H1 (cell line): Measurements from ENCODE around the gene KDF1. TPM values are rescaled to one million over a fixed set of nuclear protein-coding genes. Genes with fewer than 3 reads are reported as not detected.

Experiments
- CTCF ChIA-PET: fragments of 300-600 bp; sonication (Branson Sonifier 250); formaldehyde crosslinking; loops from one replicate; lab custom pipeline; 2021; ENCODE audit not compliant: partially characterized antibody; lab: Charles Lee
- POLR2A ChIA-PET: fragments of 300-600 bp; sonication (Branson Sonifier 250); formaldehyde crosslinking; loops from one replicate; lab custom pipeline; 2021; ENCODE audit warnings: inconsistent platforms; ENCODE audit not compliant: partially characterized antibody; lab: Charles Lee
- DNase-seq, 2 experiments: peaks; one replicate each; pipeline versions ENCODE4 v3.0.0 to v3.0.0-alpha.2; 2010 to 2022; ENCODE audit warnings: low spot score in 2 of 2, low read depth in 1 of 2, mixed read lengths in 1 of 2
- FAIRE-seq: peaks from 2 replicates; lab custom pipeline; 2011; peaks lifted over from hg19 to GRCh38; lab: Jason Lieb, UNC
- H2AFZ ChIP-seq: 2 replicates; pipeline ENCODE4 v1.8.1; 2012; ENCODE audit warnings: low read length, inconsistent platforms
- H2AK5ac ChIP-seq: 2 replicates; pipeline ENCODE4 v1.6.1; 2013; ENCODE audit warnings: low read depth, low read length
- H2BK120ac ChIP-seq: replicated peaks from 2 replicates; pipeline ENCODE3; 2013; ENCODE audit warnings: low read depth, low read length, inconsistent platforms
- H2BK12ac ChIP-seq: 2 replicates; pipeline ENCODE4 v1.6.1; 2013; ENCODE audit warnings: low read depth, low read length
- H2BK15ac ChIP-seq: 2 replicates; pipeline ENCODE4 v1.6.1; 2013; ENCODE audit warnings: low read length
- H2BK20ac ChIP-seq: 2 replicates; pipeline ENCODE4 v1.6.1; 2013; ENCODE audit warnings: low read length
- H2BK5ac ChIP-seq: 2 replicates; pipeline ENCODE4 v1.6.1; 2013; ENCODE audit warnings: low read depth, low read length
- H3K14ac ChIP-seq: 2 replicates; pipeline ENCODE4 v1.6.1; 2013; ENCODE audit warnings: inconsistent platforms; ENCODE audit not compliant: insufficient read length
- H3K18ac ChIP-seq: 2 replicates; pipeline ENCODE4 v1.6.1; 2013; ENCODE audit warnings: low read length; ENCODE audit errors: extremely low read depth
- H3K23ac ChIP-seq: 2 replicates; pipeline ENCODE4 v1.6.1; 2013; ENCODE audit warnings: inconsistent platforms; ENCODE audit not compliant: insufficient read length
- H3K23me2 ChIP-seq: 2 replicates; pipeline ENCODE4 v1.6.1; 2013; ENCODE audit warnings: low read depth, low read length
- H3K27ac ChIP-seq: 2 replicates; pipeline ENCODE4 v1.6.1; 2011; ENCODE audit warnings: low read depth, low read length, inconsistent platforms
- H3K27me3 ChIP-seq, 4 experiments: replicated peaks in 1 of 4; 1 replicate in 1 of 4; 2 replicates in 3 of 4; pipeline versions ENCODE4 v1.6.1 to v1.8.1; 2011 to 2013; ENCODE audit warnings: low read length in 3 of 4, mild to moderate bottlenecking in 3 of 4, inconsistent platforms in 2 of 4, mixed read lengths in 2 of 4, moderate library complexity in 1 of 4; ENCODE audit not compliant: control insufficient read depth in 3 of 4, insufficient read depth in 3 of 4; ENCODE audit errors: extremely low read depth in 1 of 4
- H3K36me3 ChIP-seq, 4 experiments: 2 replicates each; pipeline versions ENCODE4 v1.6.1 to v1.8.1; 2011 to 2013; ENCODE audit warnings: mild to moderate bottlenecking in 4 of 4, low read length in 3 of 4, moderate library complexity in 2 of 4, control low read depth in 1 of 4, inconsistent platforms in 1 of 4; ENCODE audit not compliant: insufficient read depth in 4 of 4, control insufficient read depth in 2 of 4
- H3K4ac ChIP-seq: replicated peaks from 2 replicates; pipeline ENCODE3; 2013; ENCODE audit warnings: low read length, low read depth, mixed read lengths, inconsistent platforms; ENCODE audit not compliant: insufficient read length
- H3K4me1 ChIP-seq, 4 experiments: replicated peaks in 1 of 4; 1 replicate in 1 of 4; 2 replicates in 3 of 4; pipeline versions ENCODE4 v1.6.1 to v1.8.1; 2011 to 2013; ENCODE audit warnings: low read length in 3 of 4, inconsistent platforms in 2 of 4, mixed read lengths in 1 of 4; ENCODE audit not compliant: insufficient read depth in 4 of 4, control insufficient read depth in 3 of 4
- H3K4me2 ChIP-seq, 2 experiments: 2 replicates each; pipeline versions ENCODE4 v1.6.1 to v1.8.1; 2011 to 2013; ENCODE audit warnings: low read depth in 2 of 2, low read length in 2 of 2, control low read depth in 1 of 2, inconsistent platforms in 1 of 2, mild to moderate bottlenecking in 1 of 2; ENCODE audit not compliant: insufficient read depth in 1 of 2
- H3K4me3 ChIP-seq, 4 experiments: fragments of 200-600, 300-600 bp in 1 of 4; sonication (generic), shearing (Covaris generic), sonication (Bioruptor Twin) in 1 of 4; 2 replicates each; pipeline versions ENCODE4 v1.5.1 to v1.8.1; 2011 to 2016; ENCODE audit warnings: low read length in 4 of 4, low read depth in 3 of 4, control low read depth in 2 of 4, inconsistent platforms in 2 of 4, mild to moderate bottlenecking in 2 of 4, mixed read lengths in 1 of 4, moderate library complexity in 1 of 4; ENCODE audit not compliant: insufficient read depth in 2 of 4; ENCODE audit errors: extremely low read depth in 1 of 4
- H3K56ac ChIP-seq: replicated peaks from 2 replicates; pipeline ENCODE3; 2013; ENCODE audit warnings: low read depth, mild to moderate bottlenecking, mixed read lengths, low read length, inconsistent platforms; ENCODE audit not compliant: insufficient read length
- H3K79me1 ChIP-seq: 2 replicates; pipeline ENCODE4 v1.6.1; 2013; ENCODE audit warnings: low read depth, low read length, control low read depth
- H3K79me2 ChIP-seq, 2 experiments: 2 replicates each; pipeline versions ENCODE4 v1.6.1 to v1.8.1; 2012 to 2013; ENCODE audit warnings: low read length in 2 of 2, mild to moderate bottlenecking in 2 of 2, inconsistent platforms in 1 of 2; ENCODE audit not compliant: insufficient read depth in 2 of 2, control insufficient read depth in 1 of 2
- H3K9ac ChIP-seq, 4 experiments: replicated peaks in 1 of 4; 1 replicate in 1 of 4; 2 replicates in 3 of 4; pipeline versions ENCODE4 v1.6.1 to v1.8.1; 2011 to 2013; ENCODE audit warnings: low read depth in 3 of 4, low read length in 3 of 4, control low read depth in 2 of 4, mild to moderate bottlenecking in 2 of 4, moderate library complexity in 2 of 4, inconsistent platforms in 1 of 4; ENCODE audit errors: extremely low read depth in 1 of 4
- H3K9me3 ChIP-seq, 2 experiments: 2 replicates each; pipeline versions ENCODE4 v1.6.1 to v1.8.1; 2012 to 2013; ENCODE audit warnings: mild to moderate bottlenecking in 2 of 2, moderate library complexity in 2 of 2, control low read depth in 1 of 2, inconsistent platforms in 1 of 2, low read depth in 1 of 2, low read length in 1 of 2, mixed read lengths in 1 of 2; ENCODE audit not compliant: insufficient read depth in 2 of 2
- H4K20me1 ChIP-seq, 2 experiments: replicated peaks in 1 of 2; 2 replicates each; pipeline versions ENCODE3 to v1.8.1; 2011 to 2013; ENCODE audit warnings: inconsistent platforms in 2 of 2, low read length in 2 of 2, mild to moderate bottlenecking in 1 of 2; ENCODE audit not compliant: insufficient read depth in 2 of 2, control insufficient read depth in 1 of 2
- H4K5ac ChIP-seq: 2 replicates; pipeline ENCODE4 v1.6.1; 2013; ENCODE audit warnings: low read length, low read depth, mixed read lengths, inconsistent platforms; ENCODE audit not compliant: insufficient read length
- H4K8ac ChIP-seq: 2 replicates; pipeline ENCODE4 v1.8.0; 2013; ENCODE audit warnings: mild to moderate bottlenecking, moderate library complexity, low read length, inconsistent platforms; ENCODE audit not compliant: insufficient read depth; ENCODE audit errors: extremely low read depth
- H4K91ac ChIP-seq: replicated peaks from 2 replicates; pipeline ENCODE3; 2013; ENCODE audit warnings: low read length, mixed read lengths, inconsistent platforms; ENCODE audit not compliant: insufficient read length
- BRCA1 ChIP-seq: IDR thresholded peaks from 2 replicates; pipeline ENCODE4 v1.6.1; 2012; ENCODE audit warnings: low read depth, low read length, improper control_type of control experiment
- CBX8 ChIP-seq: fragments of 300-800, 300-1000 bp; sonication (generic); IDR thresholded peaks from 2 replicates; pipeline ENCODE4 v1.7.1; 2016; ENCODE audit warnings: low read depth, low read length, borderline replicate concordance
- CEBPB ChIP-seq: IDR thresholded peaks from 2 replicates; pipeline ENCODE4 v1.6.1; 2012; ENCODE audit warnings: low read depth, low read length
- E2F6 ChIP-seq: IDR thresholded peaks from 2 replicates; pipeline ENCODE4 v1.6.1; 2012; ENCODE audit warnings: inconsistent platforms
- EZH2 ChIP-seq: fragments of 200-600 bp; sonication (generic); IDR thresholded peaks from 2 replicates; pipeline ENCODE4 v1.7.1; 2012; ENCODE audit warnings: low read depth, mild to moderate bottlenecking, moderate library complexity, low read length, inconsistent platforms; ENCODE audit not compliant: severe bottlenecking
- KDM5A ChIP-seq: fragments of 200-600 bp; IDR thresholded peaks from 2 replicates; pipeline ENCODE4 v1.7.1; 2012; ENCODE audit warnings: mild to moderate bottlenecking, low read length, inconsistent platforms, mixed read lengths
- MAFK ChIP-seq: IDR thresholded peaks from 2 replicates; pipeline ENCODE4 v1.6.1; 2012; ENCODE audit warnings: low read depth, mild to moderate bottlenecking, improper control_type of control experiment, low read length
- NRF1 ChIP-seq: IDR thresholded peaks from 2 replicates; pipeline ENCODE4 v1.6.1; 2011; ENCODE audit warnings: mild to moderate bottlenecking, low read depth, low read length, improper control_type of control experiment
- POLR2A ChIP-seq, 2 experiments: IDR thresholded peaks; 1 replicate in 1 of 2; 2 replicates in 1 of 2; pipeline ENCODE4 v1.6.1; 2011; ENCODE audit warnings: low read depth in 2 of 2, low read length in 2 of 2, mild to moderate bottlenecking in 2 of 2; ENCODE audit errors: control extremely low read depth in 1 of 2
- RAD21 ChIP-seq, 2 experiments: IDR thresholded peaks in 1 of 2; conservative IDR thresholded peaks in 1 of 2; 2 replicates each; pipeline ENCODE4 v1.6.1; 2011; ENCODE audit warnings: low read depth in 2 of 2, low read length in 2 of 2, improper control_type of control experiment in 1 of 2, inconsistent platforms in 1 of 2, mild to moderate bottlenecking in 1 of 2, moderate library complexity in 1 of 2
- RFX5 ChIP-seq: IDR thresholded peaks from 2 replicates; pipeline ENCODE4 v1.6.1; 2011; ENCODE audit warnings: low read depth, low read length, improper control_type of control experiment, borderline replicate concordance
- SAP30 ChIP-seq: fragments of 300-600 bp; sonication (generic); IDR thresholded peaks from 2 replicates; pipeline ENCODE4 v1.7.1; 2012; ENCODE audit warnings: low read length, moderate library complexity, mild to moderate bottlenecking, inconsistent platforms; ENCODE audit not compliant: insufficient read depth, insufficient replicate concordance
- SP2 ChIP-seq: IDR thresholded peaks from 2 replicates; pipeline ENCODE4 v1.6.1; 2012; ENCODE audit warnings: mild to moderate bottlenecking, low read length, inconsistent platforms
- SP4 ChIP-seq: IDR thresholded peaks from 2 replicates; pipeline ENCODE4 v1.6.1; 2012; ENCODE audit warnings: low read length, inconsistent platforms
- TAF1 ChIP-seq: IDR thresholded peaks from 2 replicates; pipeline ENCODE4 v1.6.1; 2011; ENCODE audit warnings: mild to moderate bottlenecking, low read depth, low read length
- WGBS, 2 experiments: shearing (Covaris generic) in 1 of 2; methylation state at CpG; one replicate each; pipeline versions ENCODE4 v1.1.6 to v1.1.7; 2013 to 2015; ENCODE audit warnings: low lambda C conversion rate in 2 of 2, mixed read lengths in 2 of 2, inconsistent platforms in 1 of 2, low coverage in 1 of 2, missing lambda C conversion rate in 1 of 2; ENCODE audit not compliant: insufficient replicate concordance in 2 of 2, insufficient coverage in 1 of 2, insufficient read length in 1 of 2; ENCODE audit errors: extremely low coverage in 1 of 2, missing lambda C conversion rate in 1 of 2; 5-methylcytosine and 5-hydroxymethylcytosine counted together
- polyA plus RNA-seq, 7 experiments: library from polyadenylated mRNA; depleted of rRNA in 3 of 7; stranded (reverse) in 5 of 7; unstranded in 2 of 7; fragments of >200 nt in 5 of 7; fragments of 200-250 nt in 2 of 7; gene quantifications; 1 replicate in 5 of 7; 2 replicates in 1 of 7; 4 replicates in 1 of 7; pipeline versions ENCODE4 v1.2.1 to v1.2.3, GENCODE V29; 2011 to 2013; ENCODE audit warnings: missing spikeins in 2 of 7, mixed read lengths in 2 of 7
- total RNA-seq: library from RNA; stranded (reverse); fragmentation: NEBNext Ultra II Directional; extraction: Animal tissue kit (Norgen Biotek cat#: 25700); gene quantifications from 2 replicates; pipeline ENCODE4 v1.2.1, GENCODE V29; 2021

KDF1 gene
- total and polyA plus RNA-seq, 2 of the 8 experiments (the other 6 are each of a cell fraction or from before 2014, with no cell fraction given) = 16.9 to 37.5 TPM

GRCh38 chr1:26912147-26912490, 48.1 kb downstream of the KDF1 start:
- H3K23ac ChIP-seq = no peak overlapping the region
- H2BK15ac ChIP-seq = no peak overlapping the region
- ChIA-PET CTCF (no interaction called here), POLR2A (interaction anchor here (2.1 to 2.5 kb wide), 2 partner anchors 8 to 10 kb away, joined by 7 to 9 read pairs; partner anchors contain the start of gene NUDC)
- H4K91ac ChIP-seq = no peak overlapping the region
- H3K4me3 ChIP-seq = no peak overlapping the region
- H4K5ac ChIP-seq = no peak overlapping the region
- H2BK20ac ChIP-seq = no peak overlapping the region
- no peak overlapping the region for H3K4me2 ChIP-seq
- H3K79me2 ChIP-seq = no peaks in the 10 kb centered on the region
- no peak overlapping the region for H2AFZ ChIP-seq
- no peak overlapping the region for H3K27ac ChIP-seq
- H3K56ac ChIP-seq = no peak overlapping the region
- H3K9ac ChIP-seq = no peak overlapping the region
- H2BK120ac ChIP-seq = no peak overlapping the region
- H2BK5ac ChIP-seq = no peak overlapping the region
- H3K79me1 ChIP-seq = no peaks in the 10 kb centered on the region
- H3K27me3 ChIP-seq = peaks cover 0 to 2% (median 0%) of the 10 kb centered on the region in 4 experiments; a peak in 2 of 7 replicates
- WGBS, 2 experiments = 66% methylated on average over 2 of the region's 2 CpGs; no CpG with 5 or more reads in 1 of the 2 experiments
- no peak overlapping the region for H2BK12ac ChIP-seq
- no peak overlapping the region for H3K4ac ChIP-seq
- no peaks in the 10 kb centered on the region for H3K4me1 ChIP-seq
- no peaks in the 10 kb centered on the region for H3K23me2 ChIP-seq
- H3K18ac ChIP-seq = no peak overlapping the region
- no peaks in the 10 kb centered on the region for H3K9me3 ChIP-seq
- FAIRE-seq (no peak), DNase-seq (no peak)
- H3K14ac ChIP-seq = no peak overlapping the region
- H2AK5ac ChIP-seq = no peak overlapping the region
- H4K20me1 ChIP-seq = peaks cover 0 to 2% of the 10 kb centered on the region in 2 experiments
- no peaks in the 10 kb centered on the region for H3K36me3 ChIP-seq
- H4K8ac ChIP-seq = no peak overlapping the region
- TF ChIP-seq MAFK (no peak), TAF1 (no peak), POLR2A (IDR thresholded peaks at IDR 0.05; ENCODE audit: control extremely low read depth in 1 of 2, low read depth in 2 of 2, low read length in 2 of 2) (no peak), E2F6 (no peak), NRF1 (no peak), BRCA1 (no peak), EZH2 (no peak), RAD21 (IDR thresholded peaks at IDR 0.05 in 1 of 2, conservative IDR thresholded peaks at IDR 0.05 in 1 of 2; ENCODE audit: low read depth in 2 of 2, low read length in 2 of 2) (no peak), SP4 (no peak), SAP30 (no peak), RFX5 (no peak), KDM5A (no peak), SP2 (no peak), CEBPB (no peak), CBX8 (no peak)
